GM12878 (cell line): Measurements from ENCODE around the gene DCAF12. TPM values are rescaled to one million over a fixed set of nuclear protein-coding genes. Genes with fewer than 3 reads are reported as not detected.

Experiments
- ATAC-seq: fragments of 200-7000 bp; cut with Tn5 transposase; 3 replicates; pipeline ENCODE4 v1.9.1; 2020; ENCODE audit warnings: mild to moderate bottlenecking, moderate library complexity
- BruUV-seq: library from RNA; stranded (reverse); fragments of 400-500 nt; replicated peaks from 2 replicates; lab custom pipeline; 2021; lab: Mats Ljungman, UMichigan
- CTCF ChIA-PET: fragments of 300-600 bp; sonication (Branson Sonifier 250); formaldehyde crosslinking; extraction: SDS; loops from one replicate; lab custom pipeline; 2021; ENCODE audit warnings: inconsistent platforms; lab: Yijun Ruan, JAX
- POLR2A ChIA-PET: fragments of 350-600 bp; formaldehyde crosslinking; extraction: SDS; loops from one replicate; lab custom pipeline; 2021; ENCODE audit warnings: inconsistent platforms; lab: Charles Lee
- RAD21 ChIA-PET: fragments of 300-600 bp; sonication (Branson Sonifier 250); formaldehyde crosslinking; loops from one replicate; lab custom pipeline; 2023; ENCODE audit warnings: antibody characterized with exemption; ENCODE audit not compliant: unreplicated experiment; lab: Charles Lee
- SMC1A ChIA-PET: fragments of 300-600 bp; sonication (Branson Sonifier 250); formaldehyde crosslinking; loops from one replicate; lab custom pipeline; 2023; ENCODE audit not compliant: unreplicated experiment, uncharacterized antibody; lab: Charles Lee
- DNase-seq: peaks from one replicate; pipeline ENCODE4 v3.0.0-alpha.2; 2011; ENCODE audit warnings: low read depth, low spot score
- FAIRE-seq: peaks from 3 replicates; lab custom pipeline; 2011; peaks lifted over from hg19 to GRCh38; lab: Jason Lieb, UNC
- H2AFZ ChIP-seq: 2 replicates; pipeline ENCODE4 v1.6.0; 2011; ENCODE audit warnings: low read depth, low read length, control low read depth; ENCODE audit not compliant: control insufficient read depth
- H3K27ac ChIP-seq: 2 replicates; pipeline ENCODE4 v1.5.1; 2011; ENCODE audit warnings: control low read depth; ENCODE audit not compliant: control insufficient read depth, insufficient read depth
- H3K27me3 ChIP-seq, 2 experiments: replicated peaks in 1 of 2; 2 replicates each; pipeline versions ENCODE4 v1.6.0 to v1.6.1; 2011; ENCODE audit warnings: low read length in 1 of 2; ENCODE audit not compliant: control insufficient read depth in 2 of 2, insufficient read depth in 2 of 2
- H3K36me3 ChIP-seq, 2 experiments: 2 replicates each; pipeline ENCODE4 v1.5.1; 2011; ENCODE audit warnings: low read length in 1 of 2; ENCODE audit not compliant: control insufficient read depth in 2 of 2, insufficient read depth in 2 of 2
- H3K4me1 ChIP-seq: 2 replicates; pipeline ENCODE4 v1.6.1; 2011; ENCODE audit warnings: mild to moderate bottlenecking, low read length, moderate library complexity, mixed read lengths; ENCODE audit not compliant: control insufficient read depth, insufficient read depth
- H3K4me2 ChIP-seq: 2 replicates; pipeline ENCODE4 v1.6.0; 2011; ENCODE audit warnings: control low read depth; ENCODE audit not compliant: control insufficient read depth, insufficient read depth
- H3K4me3 ChIP-seq: fragments of 200-600 bp; sonication (generic); 2 replicates; pipeline ENCODE4 v1.5.1; 2016
- H3K79me2 ChIP-seq: 2 replicates; pipeline ENCODE4 v1.6.0; 2011; ENCODE audit warnings: low read length; ENCODE audit not compliant: control insufficient read depth, insufficient read depth
- H3K9ac ChIP-seq: 2 replicates; pipeline ENCODE4 v1.8.0; 2011; ENCODE audit warnings: low read length, control low read depth, mixed read lengths; ENCODE audit not compliant: control insufficient read depth, insufficient read depth
- H3K9me3 ChIP-seq: replicated peaks from 3 replicates; pipeline ENCODE4 v1.5.1; 2011; ENCODE audit warnings: mild to moderate bottlenecking, low read length; ENCODE audit not compliant: control insufficient read depth, insufficient read depth
- H4K20me1 ChIP-seq: 2 replicates; pipeline ENCODE4 v1.6.0; 2011; ENCODE audit not compliant: control insufficient read depth, insufficient read depth
- BCL11A ChIP-seq: IDR thresholded peaks from 2 replicates; pipeline ENCODE4 v1.6.1; 2011; ENCODE audit warnings: low read depth, low read length
- CHD2 ChIP-seq: IDR thresholded peaks from 2 replicates; pipeline ENCODE4 v1.6.1; 2011; ENCODE audit warnings: low read depth, low read length, improper control_type of control experiment, borderline replicate concordance
- CREM ChIP-seq: IDR thresholded peaks from 2 replicates; pipeline ENCODE4 v1.6.1; 2014; ENCODE audit warnings: antibody characterized with exemption, low read depth
- FOXK2 ChIP-seq: fragments of 450-650 bp; IDR thresholded peaks from 2 replicates; pipeline ENCODE4 v1.6.1; 2017; ENCODE audit warnings: mild to moderate bottlenecking, moderate library complexity
- FOXM1 ChIP-seq: IDR thresholded peaks from 2 replicates; pipeline ENCODE4 v1.6.1; 2012; ENCODE audit warnings: low read depth, mild to moderate bottlenecking, inconsistent platforms, low read length, moderate library complexity
- HDAC2 ChIP-seq: fragments of 200-600 bp; sonication (generic); IDR thresholded peaks from 2 replicates; pipeline ENCODE4 v1.6.1; 2017
- MEF2A ChIP-seq: IDR thresholded peaks from 2 replicates; pipeline ENCODE4 v1.6.1; 2011; ENCODE audit warnings: low read depth, mild to moderate bottlenecking, low read length, moderate library complexity; ENCODE audit not compliant: insufficient read depth
- MEF2B ChIP-seq: fragments of 450-650 bp; IDR thresholded peaks from 2 replicates; pipeline ENCODE4 v1.6.1; 2018; ENCODE audit warnings: mild to moderate bottlenecking, moderate library complexity; ENCODE audit not compliant: partially characterized antibody, poor library complexity, severe bottlenecking
- RB1 ChIP-seq: fragments of 450-650 bp; formaldehyde crosslinking; IDR thresholded peaks from 2 replicates; pipeline ENCODE4 v1.6.1; 2017; ENCODE audit warnings: mild to moderate bottlenecking, borderline replicate concordance
- TAF1 ChIP-seq: IDR thresholded peaks from 2 replicates; pipeline ENCODE4 v1.6.1; 2011; ENCODE audit warnings: mild to moderate bottlenecking, low read depth, low read length, borderline replicate concordance
- TCF12 ChIP-seq: IDR thresholded peaks from 2 replicates; pipeline ENCODE4 v1.6.1; 2011; ENCODE audit warnings: low read depth, mild to moderate bottlenecking, low read length
- WRNIP1 ChIP-seq: IDR thresholded peaks from 2 replicates; pipeline ENCODE4 v1.6.1; 2011; ENCODE audit warnings: low read depth, low read length, improper control_type of control experiment, borderline replicate concordance
- YY1 ChIP-seq: IDR thresholded peaks from 2 replicates; pipeline ENCODE4 v1.6.1; 2011; ENCODE audit warnings: low read depth, mild to moderate bottlenecking, low read length
- ZNF274 ChIP-seq: IDR thresholded peaks from one replicate; pipeline ENCODE4 v1.8.0; 2011; ENCODE audit not compliant: insufficient read length, insufficient read depth
- WGBS: methylation state at CpG from one replicate; pipeline ENCODE4 v1.1.6; 2016; ENCODE audit warnings: low lambda C conversion rate; ENCODE audit not compliant: insufficient replicate concordance, insufficient coverage; ENCODE audit errors: missing lambda C conversion rate; 5-methylcytosine and 5-hydroxymethylcytosine counted together
- in situ Hi-C: fragments of 300-500 bp; cut with MboI; formaldehyde crosslinking; loops from 9 replicates; pipeline ENCODE4 v1.14.3; 2018; ENCODE audit warnings: mixed read lengths
- intact Hi-C: fragments of 100-400 bp; cut with micrococcal nuclease; formaldehyde crosslinking; loops from one replicate; pipeline ENCODE4 v1.14.2; 2022; ENCODE audit not compliant: unreplicated experiment
- polyA plus RNA-seq, 11 experiments: library from polyadenylated mRNA; depleted of rRNA in 4 of 11; unstranded in 6 of 11; stranded (reverse) in 5 of 11; fragments of >200 nt; fragmentation: Nextera tagmentation in 4 of 11; fragmentation: Illumina TruSeq in 1 of 11; extraction: Ambion mirVana in 4 of 11; extraction: Trizol in 1 of 11; gene quantifications; 1 replicate in 1 of 11; 2 replicates in 10 of 11; pipeline versions ENCODE4 v1.2.1 to v1.2.3, GENCODE V29; 2011 to 2016; ENCODE audit warnings: inconsistent platforms in 2 of 11, missing spikeins in 2 of 11, low read depth in 1 of 11
- total RNA-seq, 4 experiments: library from RNA; depleted of rRNA in 3 of 4; stranded (reverse); fragments of >200 nt in 3 of 4; fragmentation: Illumina TruSeq in 1 of 4; extraction: Trizol in 1 of 4; gene quantifications; 2 replicates each; pipeline versions ENCODE4 v1.2.1 to v1.2.3, GENCODE V29; 2013 to 2021
- TF ChIP-seq, protein P1 (sequence below): fragments of 450-650 bp; formaldehyde crosslinking; IDR thresholded peaks from 2 replicates; pipeline ENCODE4 v1.4.0; 2020; ENCODE audit warnings: mild to moderate bottlenecking, moderate library complexity
- TF ChIP-seq, protein P2 (sequence below): fragments of 450-650 bp; IDR thresholded peaks from 2 replicates; pipeline ENCODE4 v1.6.1; 2018; ENCODE audit warnings: borderline replicate concordance, mild to moderate bottlenecking; ENCODE audit not compliant: partially characterized antibody
- TF ChIP-seq, protein P3 (sequence below): fragments of 450-650 bp; formaldehyde crosslinking; IDR thresholded peaks from 2 replicates; pipeline ENCODE4 v1.4.0; 2022; ENCODE audit warnings: mild to moderate bottlenecking, moderate library complexity

Gene DCAF12
- total and polyA plus RNA-seq, 10 of the 15 experiments (the other 5 are each of a cell fraction or from before 2014, with no cell fraction given): 11.7 to 57.6 (median 34.6) TPM

DNA sequence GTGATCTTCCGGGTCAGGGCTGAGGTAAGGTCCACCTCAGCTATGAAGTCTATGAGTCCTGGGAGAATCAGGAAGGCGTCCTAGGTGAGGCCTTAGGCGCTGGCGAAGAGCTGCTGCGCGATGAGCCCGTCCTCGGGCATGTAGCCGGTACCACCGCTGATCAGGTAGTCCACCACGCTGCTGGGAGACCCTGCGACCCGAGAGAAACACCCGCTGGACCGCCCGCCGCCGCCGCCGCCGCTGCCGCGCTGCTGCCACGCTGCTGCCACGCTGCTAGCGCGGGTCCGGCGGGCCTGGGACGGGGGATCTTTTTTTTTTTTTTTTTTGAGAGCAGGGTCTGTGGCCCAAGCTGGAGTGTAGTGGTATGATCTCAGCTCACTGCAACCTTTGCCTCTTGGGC lies 8.0 kb upstream of the DCAF12 start:
- H2AFZ ChIP-seq: no peak overlapping the region
- ChIA-PET SMC1A (interaction anchor here (1.1 kb wide), 1 partner anchor 13 kb away, joined by 3 read pairs; no protein-coding TSS in a partner anchor), RAD21 (no interaction called here), POLR2A (no interaction called here), CTCF (no interaction called here)
- no peaks in the 10 kb centered on the region for H3K27me3 ChIP-seq
- H3K4me2 ChIP-seq: no peak overlapping the region
- no peak for FAIRE-seq
- H3K9me3 ChIP-seq: no peaks in the 10 kb centered on the region
- no peaks in the 10 kb centered on the region for H4K20me1 ChIP-seq
- no peak overlapping the region for H3K27ac ChIP-seq
- WGBS: 83% methylated on average over 17 of the region's 30 CpGs
- no TSS peak for BruUV-seq
- no peak for ATAC-seq
- no peak overlapping the region for H3K4me3 ChIP-seq
- in situ Hi-C loops (no loop called here), intact Hi-C loops (no loop called here)
- DNase-seq: no peak
- no peaks in the 10 kb centered on the region for H3K36me3 ChIP-seq
- no peak overlapping the region for H3K9ac ChIP-seq
- no peaks in the 10 kb centered on the region for H3K79me2 ChIP-seq
- H3K4me1 ChIP-seq: no peaks in the 10 kb centered on the region; the same call in 1 of the 2 replicates
- TF ChIP-seq BCL11A (no peak), MEF2A (no peak), WRNIP1 (no peak), MEF2B (no peak), RB1 (no peak), YY1 (no peak), TCF12 (no peak), ZNF274 (no peak), HDAC2 (no peak), CHD2 (no peak), CREM (no peak), TAF1 (no peak), FOXM1 (no peak), FOXK2 (no peak)
- TF ChIP-seq, protein P1, sequence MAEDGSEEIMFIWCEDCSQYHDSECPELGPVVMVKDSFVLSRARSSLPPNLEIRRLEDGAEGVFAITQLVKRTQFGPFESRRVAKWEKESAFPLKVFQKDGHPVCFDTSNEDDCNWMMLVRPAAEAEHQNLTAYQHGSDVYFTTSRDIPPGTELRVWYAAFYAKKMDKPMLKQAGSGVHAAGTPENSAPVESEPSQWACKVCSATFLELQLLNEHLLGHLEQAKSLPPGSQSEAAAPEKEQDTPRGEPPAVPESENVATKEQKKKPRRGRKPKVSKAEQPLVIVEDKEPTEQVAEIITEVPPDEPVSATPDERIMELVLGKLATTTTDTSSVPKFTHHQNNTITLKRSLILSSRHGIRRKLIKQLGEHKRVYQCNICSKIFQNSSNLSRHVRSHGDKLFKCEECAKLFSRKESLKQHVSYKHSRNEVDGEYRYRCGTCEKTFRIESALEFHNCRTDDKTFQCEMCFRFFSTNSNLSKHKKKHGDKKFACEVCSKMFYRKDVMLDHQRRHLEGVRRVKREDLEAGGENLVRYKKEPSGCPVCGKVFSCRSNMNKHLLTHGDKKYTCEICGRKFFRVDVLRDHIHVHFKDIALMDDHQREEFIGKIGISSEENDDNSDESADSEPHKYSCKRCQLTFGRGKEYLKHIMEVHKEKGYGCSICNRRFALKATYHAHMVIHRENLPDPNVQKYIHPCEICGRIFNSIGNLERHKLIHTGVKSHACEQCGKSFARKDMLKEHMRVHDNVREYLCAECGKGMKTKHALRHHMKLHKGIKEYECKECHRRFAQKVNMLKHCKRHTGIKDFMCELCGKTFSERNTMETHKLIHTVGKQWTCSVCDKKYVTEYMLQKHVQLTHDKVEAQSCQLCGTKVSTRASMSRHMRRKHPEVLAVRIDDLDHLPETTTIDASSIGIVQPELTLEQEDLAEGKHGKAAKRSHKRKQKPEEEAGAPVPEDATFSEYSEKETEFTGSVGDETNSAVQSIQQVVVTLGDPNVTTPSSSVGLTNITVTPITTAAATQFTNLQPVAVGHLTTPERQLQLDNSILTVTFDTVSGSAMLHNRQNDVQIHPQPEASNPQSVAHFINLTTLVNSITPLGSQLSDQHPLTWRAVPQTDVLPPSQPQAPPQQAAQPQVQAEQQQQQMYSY (CRISPR knock-in tag): no peak
- TF ChIP-seq, protein P2, sequence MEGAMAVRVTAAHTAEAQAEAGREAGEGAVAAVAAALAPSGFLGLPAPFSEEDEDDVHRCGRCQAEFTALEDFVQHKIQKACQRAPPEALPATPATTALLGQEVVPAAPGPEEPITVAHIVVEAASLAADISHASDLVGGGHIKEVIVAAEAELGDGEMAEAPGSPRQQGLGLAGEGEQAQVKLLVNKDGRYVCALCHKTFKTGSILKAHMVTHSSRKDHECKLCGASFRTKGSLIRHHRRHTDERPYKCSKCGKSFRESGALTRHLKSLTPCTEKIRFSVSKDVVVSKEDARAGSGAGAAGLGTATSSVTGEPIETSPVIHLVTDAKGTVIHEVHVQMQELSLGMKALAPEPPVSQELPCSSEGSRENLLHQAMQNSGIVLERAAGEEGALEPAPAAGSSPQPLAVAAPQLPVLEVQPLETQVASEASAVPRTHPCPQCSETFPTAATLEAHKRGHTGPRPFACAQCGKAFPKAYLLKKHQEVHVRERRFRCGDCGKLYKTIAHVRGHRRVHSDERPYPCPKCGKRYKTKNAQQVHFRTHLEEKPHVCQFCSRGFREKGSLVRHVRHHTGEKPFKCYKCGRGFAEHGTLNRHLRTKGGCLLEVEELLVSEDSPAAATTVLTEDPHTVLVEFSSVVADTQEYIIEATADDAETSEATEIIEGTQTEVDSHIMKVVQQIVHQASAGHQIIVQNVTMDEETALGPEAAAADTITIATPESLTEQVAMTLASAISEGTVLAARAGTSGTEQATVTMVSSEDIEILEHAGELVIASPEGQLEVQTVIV: no peak
- TF ChIP-seq, protein P3, sequence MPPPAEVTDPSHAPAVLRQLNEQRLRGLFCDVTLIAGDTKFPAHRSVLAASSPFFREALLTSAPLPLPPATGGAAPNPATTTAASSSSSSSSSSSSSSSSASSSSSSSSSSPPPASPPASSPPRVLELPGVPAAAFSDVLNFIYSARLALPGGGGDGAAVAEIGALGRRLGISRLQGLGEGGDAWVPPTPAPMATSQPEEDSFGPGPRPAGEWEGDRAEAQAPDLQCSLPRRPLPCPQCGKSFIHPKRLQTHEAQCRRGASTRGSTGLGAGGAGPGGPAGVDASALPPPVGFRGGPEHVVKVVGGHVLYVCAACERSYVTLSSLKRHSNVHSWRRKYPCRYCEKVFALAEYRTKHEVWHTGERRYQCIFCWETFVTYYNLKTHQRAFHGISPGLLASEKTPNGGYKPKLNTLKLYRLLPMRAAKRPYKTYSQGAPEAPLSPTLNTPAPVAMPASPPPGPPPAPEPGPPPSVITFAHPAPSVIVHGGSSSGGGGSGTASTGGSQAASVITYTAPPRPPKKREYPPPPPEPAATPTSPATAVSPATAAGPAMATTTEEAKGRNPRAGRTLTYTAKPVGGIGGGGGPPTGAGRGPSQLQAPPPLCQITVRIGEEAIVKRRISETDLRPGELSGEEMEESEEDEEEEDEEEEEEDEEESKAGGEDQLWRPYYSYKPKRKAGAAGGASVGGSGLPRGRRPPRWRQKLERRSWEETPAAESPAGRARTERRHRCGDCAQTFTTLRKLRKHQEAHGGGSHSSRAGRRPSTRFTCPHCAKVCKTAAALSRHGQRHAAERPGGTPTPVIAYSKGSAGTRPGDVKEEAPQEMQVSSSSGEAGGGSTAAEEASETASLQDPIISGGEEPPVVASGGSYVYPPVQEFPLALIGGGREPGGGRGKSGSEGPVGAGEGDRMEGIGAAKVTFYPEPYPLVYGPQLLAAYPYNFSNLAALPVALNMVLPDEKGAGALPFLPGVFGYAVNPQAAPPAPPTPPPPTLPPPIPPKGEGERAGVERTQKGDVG (CRISPR knock-in tag): no peak
